NT2/D1 (cell line): ENCODE measurements around the gene SNRPB2.

Experiments
- DNase-seq: peaks from one replicate; pipeline ENCODE4 v3.0.0-alpha.2; 2011; ENCODE audit warnings: low read depth, low spot score
- H3K27me3 ChIP-seq: 2 replicates; pipeline ENCODE4 v1.6.0; 2011; ENCODE audit warnings: mild to moderate bottlenecking; ENCODE audit not compliant: insufficient read length, insufficient read depth
- H3K36me3 ChIP-seq: 2 replicates; pipeline ENCODE4 v1.6.1; 2011; ENCODE audit warnings: mild to moderate bottlenecking, low read length, mixed read lengths; ENCODE audit not compliant: insufficient read depth, insufficient read length
- H3K4me1 ChIP-seq: 2 replicates; pipeline ENCODE4 v1.5.1; 2011; ENCODE audit not compliant: insufficient read depth, insufficient read length
- H3K4me3 ChIP-seq: 2 replicates; pipeline ENCODE4 v1.5.1; 2011; ENCODE audit warnings: low read depth; ENCODE audit not compliant: insufficient read length
- H3K9ac ChIP-seq: 2 replicates; pipeline ENCODE4 v1.6.0; 2011; ENCODE audit warnings: low read depth; ENCODE audit not compliant: insufficient read length
- H3K9me3 ChIP-seq: 2 replicates; pipeline ENCODE4 v1.5.1; 2011; ENCODE audit warnings: mild to moderate bottlenecking, low read length; ENCODE audit not compliant: insufficient read depth
- SUZ12 ChIP-seq: IDR thresholded peaks from 2 replicates; pipeline ENCODE4 v1.6.1; 2011; ENCODE audit not compliant: insufficient read length, insufficient read depth; ENCODE audit errors: extremely low read depth
- YY1 ChIP-seq: IDR thresholded peaks from 2 replicates; pipeline ENCODE4 v1.6.1; 2011; ENCODE audit not compliant: insufficient read length, insufficient read depth
- ZNF274 ChIP-seq: IDR thresholded peaks from 2 replicates; pipeline ENCODE4 v1.6.1; 2011; ENCODE audit warnings: mild to moderate bottlenecking, low read depth, low read length

The SNRPB2 gene

GRCh38 chr20:16711661-16712258 is 18.1 kb upstream of the SNRPB2 start:
- Histone ChIP-seq H3K4me3 (no peak overlapping the region), H3K9me3 (no peaks in the 10 kb centered on the region), H3K4me1 (peaks cover 3% of the 10 kb centered on the region), H3K9ac (no peak overlapping the region), H3K36me3 (no peaks in the 10 kb centered on the region), H3K27me3 (no peaks in the 10 kb centered on the region)
- TF ChIP-seq SUZ12 (no peak), YY1 (no peak), ZNF274 (no peak)
- no peak for DNase-seq

DNA sequence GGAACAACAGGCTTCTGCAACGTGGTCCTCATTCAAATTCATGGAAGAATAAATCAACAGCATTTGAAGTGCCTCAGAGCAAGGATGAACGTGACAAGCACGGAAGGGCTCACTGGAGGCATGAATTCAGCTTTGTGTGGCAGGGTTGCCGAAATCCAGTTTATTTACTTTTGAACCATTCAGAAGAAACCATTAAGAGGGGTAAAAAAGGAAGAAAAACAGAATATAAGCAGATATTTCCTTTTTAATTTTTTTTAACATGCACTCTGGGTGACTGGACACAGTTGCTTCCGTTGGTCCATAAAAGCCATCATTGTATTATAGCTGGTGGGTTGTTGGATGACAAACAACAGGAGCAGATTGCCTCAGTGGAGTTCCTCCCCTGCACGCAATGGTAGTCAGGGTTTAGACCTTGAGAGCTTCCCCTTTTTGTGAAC is 17.3 kb upstream of the SNRPB2 start:
- TF ChIP-seq YY1 (no peak), ZNF274 (no peak), SUZ12 (no peak)
- H3K9me3 ChIP-seq, result no peaks in the 10 kb centered on the region
- DNase-seq, result no peak

GRCh38 chr20:16713066-16713465 is 16.8 kb upstream of the SNRPB2 start:
- Histone ChIP-seq H3K36me3 (no peaks in the 10 kb centered on the region), H3K9me3 (no peaks in the 10 kb centered on the region), H3K27me3 (no peaks in the 10 kb centered on the region), H3K4me1 (peaks cover 3% of the 10 kb centered on the region), H3K9ac (no peak overlapping the region), H3K4me3 (no peak overlapping the region)
- no peak for DNase-seq
- no peak for TF ChIP-seq YY1
- no peak for TF ChIP-seq ZNF274
- no peak for TF ChIP-seq SUZ12

More for the DNA sequence above, 17.3 kb upstream of the SNRPB2 start:
- Histone ChIP-seq H3K27me3 (no peaks in the 10 kb centered on the region), H3K4me1 (peaks cover 3% of the 10 kb centered on the region), H3K4me3 (no peak overlapping the region), H3K36me3 (no peaks in the 10 kb centered on the region), H3K9ac (no peak overlapping the region)

GRCh38 chr20:16714242-16714641 is 15.6 kb upstream of the SNRPB2 start:
- no peak overlapping the region for H3K4me3 ChIP-seq

GRCh38 chr20:16714751-16715150 is 15.1 kb upstream of the SNRPB2 start:
- DNase-seq, result no peak

More at GRCh38 chr20:16714242-16714641, 15.6 kb upstream of the SNRPB2 start:
- Histone ChIP-seq H3K9me3 (no peaks in the 10 kb centered on the region), H3K9ac (no peak overlapping the region), H3K4me1 (peaks cover 3% of the 10 kb centered on the region), H3K27me3 (no peaks in the 10 kb centered on the region), H3K36me3 (no peaks in the 10 kb centered on the region)
- DNase-seq, result no peak
- no peak for TF ChIP-seq ZNF274
- no peak for TF ChIP-seq SUZ12
- TF ChIP-seq YY1, result no peak

DNA sequence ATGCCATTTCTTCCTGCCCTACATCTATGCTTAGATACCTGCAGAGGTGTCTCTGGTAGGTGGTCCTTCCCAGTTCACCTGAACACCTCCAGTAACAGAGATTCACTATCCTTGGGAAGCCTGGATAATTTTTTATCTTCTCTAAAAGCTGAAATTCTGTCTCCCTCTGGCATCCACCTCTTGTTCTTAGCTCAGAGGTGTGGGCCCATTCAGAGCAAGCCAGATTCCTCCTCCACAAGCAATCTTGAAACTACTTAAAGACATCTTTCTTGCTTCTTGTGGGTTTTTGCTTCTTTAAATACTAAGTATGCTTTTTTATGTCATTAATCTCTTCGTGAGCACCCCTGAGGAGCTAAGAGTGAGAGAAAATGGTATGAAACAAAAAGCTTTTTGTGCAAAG is 10.4 kb upstream of the SNRPB2 start:
- Histone ChIP-seq H3K9ac (no peak overlapping the region), H3K4me1 (peaks cover under 1% of the 10 kb centered on the region), H3K9me3 (no peaks in the 10 kb centered on the region), H3K36me3 (no peaks in the 10 kb centered on the region), H3K27me3 (no peaks in the 10 kb centered on the region), H3K4me3 (no peak overlapping the region)
- no peak for DNase-seq
- TF ChIP-seq SUZ12 (no peak), YY1 (no peak), ZNF274 (no peak)

More at GRCh38 chr20:16714751-16715150, 15.1 kb upstream of the SNRPB2 start:
- H3K27me3 ChIP-seq, result no peaks in the 10 kb centered on the region
- no peaks in the 10 kb centered on the region for H3K36me3 ChIP-seq
- peaks cover 3% of the 10 kb centered on the region for H3K4me1 ChIP-seq
- no peak overlapping the region for H3K4me3 ChIP-seq
- TF ChIP-seq ZNF274, result no peak
- TF ChIP-seq YY1, result no peak
- no peak for TF ChIP-seq SUZ12
- no peak overlapping the region for H3K9ac ChIP-seq
- H3K9me3 ChIP-seq, result no peaks in the 10 kb centered on the region

DNA sequence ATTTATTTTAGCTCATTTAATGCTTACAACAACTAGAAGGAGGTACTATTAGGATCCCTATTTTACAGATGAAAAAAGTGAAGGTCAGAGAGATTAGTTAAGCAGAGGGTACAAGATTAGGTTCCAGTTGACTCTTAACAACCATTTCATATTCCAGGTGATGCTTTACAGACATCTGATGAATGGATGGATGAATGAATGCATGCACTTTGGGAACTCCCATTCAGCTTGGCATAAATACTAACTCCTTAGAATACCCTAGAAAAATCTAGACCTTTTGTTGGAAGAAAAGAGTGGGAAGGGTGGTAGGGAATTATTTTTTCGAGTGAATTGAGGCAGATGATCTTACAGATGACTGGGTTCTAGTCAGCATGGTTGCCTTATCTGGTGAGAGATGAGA is 746 bp upstream of the SNRPB2 start:
- peak overlapping the region; percentile 92 for H3K4me3 ChIP-seq
- H3K9ac ChIP-seq, result no peak overlapping the region
- TF ChIP-seq SUZ12 (no peak), ZNF274 (no peak), YY1 (no peak)
- H3K27me3 ChIP-seq, result no peaks in the 10 kb centered on the region
- H3K9me3 ChIP-seq, result peaks cover 13% of the 10 kb centered on the region; the same call in 1 of the 2 replicates
- DNase-seq, result no peak
- no peaks in the 10 kb centered on the region for H3K4me1 ChIP-seq
- H3K36me3 ChIP-seq, result peaks cover 28% of the 10 kb centered on the region
